ENCODE measurements around the gene LRCH1.

- TF ChIP-seq RAD21 (IDR thresholded peaks at IDR 0.05; ENCODE audit: low read depth) (no peak), YY1 (IDR thresholded peaks at IDR 0.05; ENCODE audit: low read depth) (no peak), REST (IDR thresholded peaks at IDR 0.05; ENCODE audit: low read depth) (no peak), EP300 (IDR thresholded peaks at IDR 0.05; ENCODE audit: borderline replicate concordance) (no peak), TAF1 (IDR thresholded peaks at IDR 0.05; ENCODE audit: low read depth) (no peak), FOXM1 (IDR thresholded peaks at IDR 0.05; ENCODE audit: borderline replicate concordance, low read depth) (no peak), CREB1 (IDR thresholded peaks at IDR 0.05; ENCODE audit: low read depth) (no peak), MAX (IDR thresholded peaks at IDR 0.05) (no peak), TCF12 (IDR thresholded peaks at IDR 0.05; ENCODE audit: low read depth) (no peak)
Measured at GRCh38 chr13:46639033-46639981, 86.3 kb downstream of the LRCH1 start.
